Endometrial microvascular endothelial cells (primary cell): ENCODE measurements around the gene NLRP14. TPM values are rescaled to one million over a fixed set of nuclear protein-coding genes. Genes with fewer than 3 reads are reported as not detected.

Source experiments
- in situ Hi-C: cut with HindIII; loops from 2 replicates; pipeline ENCODE4 v1.10.0; 2017; ENCODE audit warnings: low sequenced_read_pairs, low pct_unique_long_range_greater_than_20kb; ENCODE audit errors: inconsistent ontology term
- total RNA-seq: library from RNA; depleted of rRNA; stranded (reverse); fragments of >200 nt; gene quantifications from one replicate; pipeline ENCODE4 v1.2.3, GENCODE V29; 2015; ENCODE audit errors: inconsistent ontology term

Gene NLRP14, protein sequence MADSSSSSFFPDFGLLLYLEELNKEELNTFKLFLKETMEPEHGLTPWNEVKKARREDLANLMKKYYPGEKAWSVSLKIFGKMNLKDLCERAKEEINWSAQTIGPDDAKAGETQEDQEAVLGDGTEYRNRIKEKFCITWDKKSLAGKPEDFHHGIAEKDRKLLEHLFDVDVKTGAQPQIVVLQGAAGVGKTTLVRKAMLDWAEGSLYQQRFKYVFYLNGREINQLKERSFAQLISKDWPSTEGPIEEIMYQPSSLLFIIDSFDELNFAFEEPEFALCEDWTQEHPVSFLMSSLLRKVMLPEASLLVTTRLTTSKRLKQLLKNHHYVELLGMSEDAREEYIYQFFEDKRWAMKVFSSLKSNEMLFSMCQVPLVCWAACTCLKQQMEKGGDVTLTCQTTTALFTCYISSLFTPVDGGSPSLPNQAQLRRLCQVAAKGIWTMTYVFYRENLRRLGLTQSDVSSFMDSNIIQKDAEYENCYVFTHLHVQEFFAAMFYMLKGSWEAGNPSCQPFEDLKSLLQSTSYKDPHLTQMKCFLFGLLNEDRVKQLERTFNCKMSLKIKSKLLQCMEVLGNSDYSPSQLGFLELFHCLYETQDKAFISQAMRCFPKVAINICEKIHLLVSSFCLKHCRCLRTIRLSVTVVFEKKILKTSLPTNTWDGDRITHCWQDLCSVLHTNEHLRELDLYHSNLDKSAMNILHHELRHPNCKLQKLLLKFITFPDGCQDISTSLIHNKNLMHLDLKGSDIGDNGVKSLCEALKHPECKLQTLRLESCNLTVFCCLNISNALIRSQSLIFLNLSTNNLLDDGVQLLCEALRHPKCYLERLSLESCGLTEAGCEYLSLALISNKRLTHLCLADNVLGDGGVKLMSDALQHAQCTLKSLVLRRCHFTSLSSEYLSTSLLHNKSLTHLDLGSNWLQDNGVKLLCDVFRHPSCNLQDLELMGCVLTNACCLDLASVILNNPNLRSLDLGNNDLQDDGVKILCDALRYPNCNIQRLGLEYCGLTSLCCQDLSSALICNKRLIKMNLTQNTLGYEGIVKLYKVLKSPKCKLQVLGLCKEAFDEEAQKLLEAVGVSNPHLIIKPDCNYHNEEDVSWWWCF
- total RNA-seq = 0.09 TPM

DNA sequence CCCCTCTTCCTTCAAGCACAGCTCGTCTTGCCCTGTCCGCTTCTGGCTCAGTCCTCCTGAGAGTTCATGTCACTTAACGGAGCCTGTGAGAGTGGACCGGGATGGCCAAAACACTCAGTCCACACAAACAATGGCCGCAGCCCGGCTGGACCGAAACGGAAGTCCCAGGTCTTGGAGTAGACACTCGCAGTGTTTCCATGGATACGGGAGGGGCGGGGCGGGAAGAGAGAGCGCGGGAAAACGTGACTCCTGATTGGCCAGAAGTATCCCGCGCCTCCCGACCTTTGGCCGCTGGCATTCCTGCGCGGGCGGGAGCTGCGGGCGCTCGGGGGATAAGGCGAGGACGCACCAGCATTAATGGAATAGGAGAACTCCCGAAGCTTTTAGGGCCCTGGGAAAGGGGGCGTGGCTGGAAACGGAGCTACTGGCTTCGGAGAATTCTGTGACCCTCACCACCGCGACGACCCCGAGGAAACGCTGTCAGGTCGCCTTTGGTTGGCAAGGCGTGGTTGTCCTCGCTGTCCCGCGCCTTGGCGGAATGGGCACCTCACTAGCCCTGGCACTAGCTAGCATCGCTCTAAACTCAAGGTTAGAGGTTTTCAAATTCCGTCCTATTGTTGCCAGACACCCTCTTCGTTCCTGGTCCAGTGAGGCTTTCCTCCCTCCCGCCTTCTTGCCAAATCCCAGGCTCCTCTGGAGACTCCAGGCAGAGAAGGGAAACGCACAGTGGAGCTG is at the start of gene NLRP14, which contains the start of gene ZNF214:
NLRP14 (plus strand) TSS at position 297 of the 735 bp plus-strand sequence. CDS start 18,108 bp downstream, outside the sequence.
ZNF214 (minus strand) TSS at position 164 of the 735 bp plus-strand sequence. CDS start 17,511 bp downstream, outside the sequence.
- in situ Hi-C loops = no loop called here

DNA sequence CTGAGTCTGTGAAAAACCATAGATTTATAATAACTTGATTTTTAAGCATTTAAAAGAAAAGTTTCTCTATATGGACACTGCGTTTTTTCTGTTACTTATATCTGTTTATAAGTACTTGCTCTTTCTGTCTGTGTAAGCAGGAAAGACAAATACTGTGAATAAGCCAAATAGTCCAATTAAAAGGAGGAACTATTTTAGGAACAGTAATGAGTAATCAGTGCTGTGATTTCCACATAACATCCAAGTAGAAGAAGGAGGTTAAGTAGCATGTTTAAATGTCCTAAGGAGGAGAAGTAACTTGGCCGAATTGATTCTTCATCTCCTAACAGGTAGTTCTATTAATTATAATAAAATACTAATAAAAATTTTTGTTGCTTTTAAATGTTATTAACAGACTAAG is 40.9 kb upstream of the NLRP14 start:
- in situ Hi-C loops = no loop called here

DNA sequence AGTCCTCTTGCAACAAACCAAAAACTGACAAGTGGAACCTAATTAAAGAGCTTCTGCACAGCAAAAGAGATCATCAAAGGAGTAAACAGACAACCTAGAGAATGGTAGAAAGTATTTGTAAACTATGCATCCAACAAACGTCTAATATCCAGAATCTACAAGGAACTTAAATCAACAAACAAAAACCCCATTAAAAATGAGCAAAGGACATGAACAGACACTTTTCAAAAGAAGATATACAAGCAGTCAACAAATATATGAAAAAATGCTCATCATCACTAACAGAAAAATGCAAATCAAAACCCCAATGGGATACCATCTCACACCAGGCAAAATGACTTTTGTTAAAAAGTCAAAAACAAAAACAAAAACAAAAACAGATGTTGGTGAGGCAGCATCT is 33.8 kb upstream of the NLRP14 start:
- in situ Hi-C loops = no loop called here

DNA sequence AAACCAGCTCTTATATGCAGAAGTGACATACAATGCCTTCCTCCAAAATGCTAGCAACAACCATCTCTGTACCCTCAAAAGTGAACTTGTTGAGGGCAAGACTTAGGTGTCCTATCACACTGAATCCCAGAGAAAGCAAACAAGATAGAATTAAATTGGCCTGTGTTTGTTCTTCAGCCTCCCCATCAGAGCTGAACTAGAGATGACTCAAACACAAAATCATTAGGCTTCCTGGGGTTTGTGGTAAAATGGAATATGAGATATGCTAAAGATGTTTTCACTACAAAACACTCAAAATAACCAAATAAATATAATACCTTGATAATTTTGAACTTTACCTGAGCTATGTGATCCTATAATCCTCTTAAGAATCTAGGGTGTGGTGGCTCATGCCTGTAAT is 31.8 kb upstream of the NLRP14 start:
- in situ Hi-C loops = no loop called here

DNA sequence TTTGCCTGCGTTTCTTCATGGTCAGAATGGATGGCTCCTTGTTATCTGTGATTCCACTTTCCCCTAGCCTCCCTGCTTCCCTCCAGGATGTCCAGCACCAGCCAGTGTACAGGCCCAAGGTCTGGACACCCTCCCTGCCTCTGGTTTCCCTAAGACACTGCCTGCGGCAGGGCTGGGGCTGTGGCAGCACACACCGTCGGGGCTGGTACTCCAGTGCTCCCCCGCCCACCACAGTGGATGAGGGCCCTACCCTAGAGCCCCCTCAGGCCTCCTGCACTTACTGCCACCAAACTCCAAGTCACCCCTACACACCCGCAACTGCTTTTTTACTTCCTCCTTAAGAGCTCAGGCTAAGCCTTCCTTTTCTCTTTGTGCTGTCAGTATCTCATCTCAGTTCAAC is 29.1 kb upstream of the NLRP14 start:
- in situ Hi-C loops = no loop called here

DNA sequence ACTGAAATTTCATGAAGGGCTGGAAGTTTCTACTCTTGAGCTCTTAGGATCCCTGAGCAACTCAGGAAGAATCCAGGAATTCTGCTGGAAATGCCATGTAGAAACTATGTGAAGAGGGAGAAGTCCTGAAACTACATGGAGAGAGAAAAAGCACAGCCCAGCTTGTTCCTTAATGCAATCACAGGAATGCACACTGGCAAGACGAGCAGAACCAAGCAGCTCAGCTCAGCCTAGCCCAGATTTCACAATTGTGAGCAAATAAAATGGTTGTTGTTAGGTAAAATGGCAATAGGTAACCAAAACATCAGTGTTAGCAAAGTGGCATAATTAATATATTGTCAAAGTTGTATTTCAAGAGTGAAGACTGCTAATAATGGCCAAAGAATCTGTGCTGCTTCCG is 28.3 kb upstream of the NLRP14 start:
- in situ Hi-C loops = no loop called here

DNA sequence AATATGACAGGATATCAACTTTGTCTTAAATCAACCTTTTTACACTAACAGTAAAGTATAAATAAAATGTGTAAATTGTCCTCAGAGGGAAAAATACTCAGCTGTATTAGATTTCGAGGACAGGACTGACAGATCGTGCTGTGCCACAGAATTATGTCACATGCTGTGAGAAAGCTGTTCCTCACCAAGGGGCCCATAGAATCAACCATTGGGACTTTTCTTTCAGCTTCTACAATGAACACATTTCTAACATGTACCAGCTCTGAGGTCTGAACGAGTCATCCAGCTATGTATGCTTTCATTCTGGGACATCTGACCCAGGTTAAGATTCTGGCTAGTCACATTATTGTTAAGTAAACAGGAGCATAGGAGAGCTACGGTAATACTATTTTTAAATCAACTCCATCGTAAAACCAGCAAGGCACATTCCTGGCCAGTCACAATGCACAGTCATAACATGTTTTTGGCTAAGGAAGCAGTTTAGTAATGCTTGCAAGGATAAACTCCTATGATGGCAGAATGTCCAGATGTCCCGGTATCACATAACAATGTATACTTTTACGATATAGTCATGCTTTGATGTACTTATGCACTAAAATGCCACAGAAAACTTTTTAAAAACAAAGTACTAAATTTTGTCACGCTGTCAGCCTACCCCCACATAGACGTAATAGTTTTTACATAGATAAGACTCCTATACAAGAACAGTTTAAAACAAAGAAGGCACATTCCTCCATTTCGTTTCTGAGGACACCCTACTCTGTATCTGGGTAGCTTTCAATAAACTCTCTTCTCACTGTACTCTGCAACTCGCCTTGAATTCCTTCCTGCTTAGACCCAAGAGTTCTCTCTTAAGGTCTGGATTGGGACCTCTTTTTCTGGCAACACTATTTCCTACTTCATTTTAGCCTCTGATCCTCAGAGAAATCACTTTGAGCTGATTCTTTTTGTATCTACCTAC is 27.5 kb upstream of the NLRP14 start:
- in situ Hi-C loops = no loop called here

DNA sequence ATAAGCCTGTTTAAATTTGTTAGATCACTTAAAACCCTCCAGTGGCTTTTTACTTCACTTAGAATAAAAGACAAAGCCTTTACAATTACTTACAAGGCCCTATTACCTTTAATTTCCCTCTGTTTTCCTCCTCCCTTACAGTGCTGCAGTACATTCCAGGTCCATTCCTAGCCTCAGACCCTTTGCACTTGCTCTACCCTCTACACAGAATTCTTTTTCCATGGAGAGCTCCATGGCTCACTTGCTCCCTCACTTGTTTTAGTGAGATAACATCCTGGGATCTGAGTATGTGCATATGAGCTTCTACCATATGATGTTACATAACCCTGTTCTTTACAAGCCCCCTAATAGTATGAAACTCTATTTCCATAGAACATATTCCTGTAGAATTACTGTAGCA is 24.6 kb upstream of the NLRP14 start:
- in situ Hi-C loops = no loop called here

DNA sequence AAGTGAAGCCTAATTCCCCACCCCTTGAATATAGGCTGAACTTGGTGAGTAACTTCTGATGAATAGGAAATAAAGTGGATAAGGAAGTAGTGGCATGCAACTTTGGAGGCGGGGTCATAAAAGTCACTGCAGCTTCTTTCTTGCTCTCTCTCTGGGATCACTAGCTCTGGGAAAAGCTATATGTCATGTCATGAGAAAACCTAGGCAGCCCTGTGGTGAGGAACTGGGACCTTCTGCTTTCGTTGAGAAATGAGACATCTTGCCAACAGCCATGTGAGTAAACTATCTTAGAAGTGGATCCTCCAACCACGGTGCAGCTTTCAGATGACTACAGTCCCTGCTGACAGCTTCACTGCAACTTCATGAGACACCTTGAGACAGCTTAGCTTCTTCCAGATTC is 15.8 kb upstream of the NLRP14 start:
- in situ Hi-C loops = no loop called here

DNA sequence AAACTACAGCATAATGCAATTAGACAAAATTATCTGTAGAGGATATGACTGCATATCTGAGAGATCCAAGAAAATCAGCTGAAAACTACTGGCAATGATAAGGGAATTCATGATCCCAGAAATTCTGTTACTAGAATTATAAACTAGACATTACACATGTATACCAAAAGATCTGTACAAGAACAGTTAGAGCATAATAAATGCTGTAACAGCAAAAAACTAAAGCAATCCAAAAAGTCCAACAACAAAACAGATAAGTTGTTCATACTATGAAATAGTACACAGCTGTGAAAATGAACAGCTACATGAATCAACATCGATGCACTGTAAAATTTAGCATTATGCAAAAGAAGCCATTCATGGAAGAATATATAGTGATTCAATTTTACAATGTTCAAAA is 6.2 kb upstream of the NLRP14 start:
- in situ Hi-C loops = no loop called here

DNA sequence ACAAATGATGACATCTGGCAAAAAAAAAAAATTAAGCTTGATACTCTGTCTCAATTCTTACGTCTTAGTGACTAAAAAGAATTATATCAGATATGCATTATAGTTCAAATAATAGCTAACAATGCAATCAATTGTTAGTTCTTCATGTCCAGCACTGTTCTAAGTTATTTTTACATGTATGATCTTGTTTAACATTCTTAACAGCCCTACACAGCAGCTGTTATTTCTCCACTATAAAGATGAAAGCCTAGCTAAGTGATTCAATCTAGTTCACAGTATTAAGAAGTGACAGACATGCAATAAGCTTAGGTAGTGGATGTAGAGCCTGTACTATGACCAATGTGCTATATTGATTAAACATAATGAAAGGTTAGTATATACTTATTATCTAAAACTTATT is 4.3 kb upstream of the NLRP14 start:
- in situ Hi-C loops = no loop called here

DNA sequence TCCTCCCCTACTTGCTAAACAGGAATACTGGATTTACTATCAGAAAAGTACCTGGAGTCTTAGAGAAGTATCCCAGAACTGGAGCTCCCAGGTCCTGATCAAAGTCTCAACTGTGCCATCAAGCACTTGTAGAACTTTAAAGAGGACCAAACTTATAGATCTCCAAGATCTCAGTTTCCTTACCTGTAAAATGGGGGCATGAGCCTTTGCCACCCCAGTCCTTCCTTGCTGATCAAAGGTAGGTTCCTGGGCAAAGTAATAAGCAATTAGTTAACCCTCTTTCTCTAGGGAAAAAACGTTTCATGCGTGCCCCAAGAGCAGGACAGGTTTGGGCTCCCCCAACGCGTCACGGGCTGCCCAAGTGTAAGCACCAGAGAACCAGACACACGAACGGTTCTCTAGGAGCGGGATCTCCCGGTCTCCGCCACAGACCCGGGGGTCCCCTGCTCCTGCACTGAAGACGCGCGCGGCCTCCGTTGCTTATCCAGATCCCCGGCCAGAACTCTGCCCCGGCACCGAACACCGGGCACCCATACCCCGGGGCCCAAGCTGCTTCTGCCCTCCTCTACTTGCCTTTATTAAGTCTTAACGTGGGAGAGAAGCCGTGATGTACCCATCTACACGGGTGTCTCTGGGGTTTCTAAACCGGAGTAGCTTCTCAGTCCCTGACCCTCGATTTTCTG is 638 bp upstream of the NLRP14 start:
- in situ Hi-C loops = no loop called here

DNA sequence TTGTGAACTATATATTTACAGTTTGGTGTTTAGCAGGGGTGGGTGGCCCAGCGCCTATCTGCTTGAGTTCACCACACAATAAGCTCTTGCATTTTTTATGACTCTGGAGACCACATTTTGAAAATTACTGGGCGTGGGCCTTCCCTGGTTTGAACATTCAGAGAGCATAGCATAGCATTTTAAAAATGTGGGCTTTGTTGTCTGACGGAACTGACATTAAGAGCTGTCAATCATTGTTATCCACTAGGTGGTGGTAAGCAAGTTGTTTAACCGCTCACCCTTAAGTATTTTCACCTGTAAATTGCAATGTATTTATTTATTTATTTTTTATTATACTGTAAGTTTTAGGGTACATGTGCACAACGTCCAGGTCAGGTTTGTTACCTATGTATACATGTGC is 1.0 kb downstream of the NLRP14 start:
- in situ Hi-C loops = no loop called here

DNA sequence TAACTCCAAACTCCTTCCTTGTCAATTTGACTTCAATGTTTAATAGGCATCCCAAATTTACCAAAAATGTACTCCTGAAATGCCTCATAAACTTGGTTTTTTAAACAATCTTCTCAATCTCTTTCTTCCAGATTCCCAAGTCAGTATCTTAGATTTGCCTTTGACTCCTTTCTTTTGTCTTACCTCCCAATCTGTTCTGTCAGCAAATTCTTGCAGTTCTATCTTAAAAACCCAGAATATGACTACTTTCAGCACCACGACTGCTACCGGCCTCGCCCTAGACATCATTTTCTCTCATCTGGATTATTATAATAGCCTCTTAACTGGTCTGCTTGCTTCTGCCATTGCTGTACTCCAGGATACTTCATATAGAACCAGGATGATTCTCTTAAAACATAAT is 7.9 kb downstream of the NLRP14 start:
- in situ Hi-C loops = no loop called here

DNA sequence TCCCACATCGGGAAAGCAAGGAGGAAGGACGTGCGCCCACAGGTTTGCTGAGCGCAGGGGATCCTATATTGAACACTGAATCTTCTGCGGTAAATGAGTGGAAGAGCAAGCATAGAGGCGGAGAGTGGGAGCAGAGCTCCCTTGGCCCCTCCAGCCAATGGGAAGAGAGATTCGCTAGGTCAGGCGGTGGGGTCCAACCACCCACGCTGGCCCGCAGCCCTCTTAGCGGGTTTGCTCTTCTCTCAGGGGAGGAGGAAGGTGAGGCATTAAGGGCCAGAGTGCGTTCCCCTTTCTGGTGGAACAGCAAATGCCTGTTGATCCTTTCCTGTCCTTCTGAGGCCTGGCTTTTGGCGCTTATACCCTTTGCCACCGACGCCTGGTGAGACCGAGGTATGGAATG is 10.6 kb downstream of the NLRP14 start:
- in situ Hi-C loops = no loop called here

DNA sequence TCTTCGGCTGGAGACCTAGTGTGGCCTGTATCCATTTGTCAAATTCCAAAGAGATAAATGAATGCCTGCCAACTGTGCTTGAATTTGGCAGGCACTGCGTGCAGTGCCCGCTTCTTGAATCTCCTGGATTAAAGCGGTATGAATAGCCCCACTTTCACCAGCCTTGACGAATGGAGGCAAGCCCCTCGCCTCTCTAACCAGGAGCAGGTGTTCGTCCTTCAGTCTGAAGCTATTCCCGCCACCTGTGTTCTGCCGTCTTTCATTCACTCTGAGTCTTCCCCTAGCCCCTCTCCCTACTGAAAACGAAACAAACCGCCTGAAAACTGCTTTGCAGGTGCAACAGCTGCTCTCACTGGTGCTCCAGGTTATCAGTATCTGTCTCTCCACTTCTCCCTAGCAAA is 11.2 kb downstream of the NLRP14 start:
- in situ Hi-C loops = no loop called here

DNA sequence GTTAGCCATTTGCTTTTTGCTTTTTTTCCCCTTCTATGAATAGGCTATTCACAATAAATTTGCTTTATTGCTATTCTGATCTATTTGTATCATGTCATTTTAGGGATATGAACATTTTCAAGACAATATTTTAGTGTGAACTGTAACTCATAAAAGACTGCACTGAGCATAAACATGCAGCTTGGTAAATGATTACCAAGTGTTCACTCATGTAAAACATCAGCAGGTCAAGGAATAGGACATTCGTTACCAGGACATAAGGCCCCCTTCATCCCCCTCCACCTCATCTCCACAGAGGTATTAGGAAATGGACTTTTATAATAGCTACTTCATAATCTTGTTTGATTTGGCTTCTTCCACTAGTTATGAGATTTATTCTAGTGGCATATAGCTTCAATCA is 12.4 kb downstream of the NLRP14 start:
- in situ Hi-C loops = no loop called here
